WTC11 (cell line): ENCODE measurements around the gene TPGS1. TPM values are rescaled to one million over a fixed set of nuclear protein-coding genes. Genes with fewer than 3 reads are reported as not detected.

Experiments used
- ATAC-seq: fragments of 200-7000 bp; cut with Tn5 transposase; 2 replicates; pipeline ENCODE4 v1.10.0; 2021; ENCODE audit warnings: mild to moderate bottlenecking, moderate library complexity
- CTCF ChIA-PET: fragments of 300-600 bp; sonication (Branson Sonifier 250); formaldehyde crosslinking; loops from one replicate; lab custom pipeline; 2021; ENCODE audit warnings: antibody characterized with exemption; lab: Charles Lee
- POLR2A ChIA-PET: fragments of 350-600 bp; sonication (Branson Sonifier 250); formaldehyde crosslinking; loops from one replicate; lab custom pipeline; 2021; ENCODE audit warnings: antibody characterized with exemption; lab: Charles Lee
- DNase-seq: peaks from one replicate; pipeline ENCODE4 v3.0.0; 2021; ENCODE audit warnings: low spot score
- H3K27ac Mint-ChIP-seq: 2 replicates; pipeline ENCODE4 v1.8.0; 2021; ENCODE audit warnings: mixed read lengths
- H3K27me3 Mint-ChIP-seq: 2 replicates; pipeline ENCODE4 v1.8.0; 2021; ENCODE audit warnings: low read depth, mild to moderate bottlenecking, moderate library complexity, mixed read lengths
- H3K36me3 Mint-ChIP-seq: 2 replicates; pipeline ENCODE4 v1.8.0; 2021; ENCODE audit warnings: mixed read lengths
- H3K4me1 Mint-ChIP-seq: 2 replicates; pipeline ENCODE4 v1.8.0; 2022; ENCODE audit warnings: mixed read lengths
- H3K4me3 Mint-ChIP-seq: 2 replicates; pipeline ENCODE4 v1.8.0; 2021; ENCODE audit warnings: mild to moderate bottlenecking, moderate library complexity, mixed read lengths
- H3K9me3 Mint-ChIP-seq: 2 replicates; pipeline ENCODE4 v1.8.0; 2021; ENCODE audit warnings: mixed read lengths
- GRHL2 ChIP-seq: fragments of 250-450 bp; sonication (Bioruptor Pico); IDR thresholded peaks from 2 replicates; pipeline ENCODE4 v1.8.0; 2022; ENCODE audit warnings: mild to moderate bottlenecking, moderate library complexity; ENCODE audit not compliant: insufficient replicate concordance, severe bottlenecking
- JUN ChIP-seq: sonication (generic); formaldehyde crosslinking; IDR thresholded peaks from 2 replicates; pipeline ENCODE4 v1.8.0; 2023; ENCODE audit warnings: mild to moderate bottlenecking, missing genetic modification reagents
- KAT7 ChIP-seq: sonication (generic); formaldehyde crosslinking; IDR thresholded peaks from 2 replicates; pipeline ENCODE4 v1.8.1; 2023; ENCODE audit warnings: missing genetic modification reagents, mild to moderate bottlenecking, borderline replicate concordance
- MLX ChIP-seq: sonication (generic); formaldehyde crosslinking; IDR thresholded peaks from 2 replicates; pipeline ENCODE4 v1.8.1; 2023; ENCODE audit warnings: mild to moderate bottlenecking, missing genetic modification reagents, moderate library complexity
- MXD4 ChIP-seq: fragments of 250-450 bp; sonication (Bioruptor Pico); IDR thresholded peaks from 2 replicates; pipeline ENCODE4 v1.8.0; 2021; ENCODE audit warnings: mild to moderate bottlenecking, moderate library complexity, borderline replicate concordance
- MYBL2 ChIP-seq: sonication (generic); formaldehyde crosslinking; IDR thresholded peaks from 2 replicates; pipeline ENCODE4 v1.8.1; 2023; ENCODE audit warnings: mild to moderate bottlenecking, moderate library complexity, missing genetic modification reagents
- NFATC4 ChIP-seq: fragments of 250-450 bp; sonication (Bioruptor Pico); IDR thresholded peaks from 2 replicates; pipeline ENCODE4 v1.9.0; 2021; ENCODE audit warnings: mild to moderate bottlenecking
- NFE2L1 ChIP-seq: sonication (generic); formaldehyde crosslinking; IDR thresholded peaks from 2 replicates; pipeline ENCODE4 v1.8.1; 2023; ENCODE audit warnings: missing genetic modification reagents
- SMAD4 ChIP-seq: sonication (generic); formaldehyde crosslinking; IDR thresholded peaks from 2 replicates; pipeline ENCODE4 v1.8.0; 2022; ENCODE audit warnings: mild to moderate bottlenecking, missing genetic modification reagents
- SOX15 ChIP-seq: fragments of 250-450 bp; sonication (Bioruptor Pico); IDR thresholded peaks from 2 replicates; pipeline ENCODE4 v1.9.0; 2021; ENCODE audit warnings: mild to moderate bottlenecking
- TEAD1 ChIP-seq: sonication (generic); formaldehyde crosslinking; IDR thresholded peaks from 2 replicates; pipeline ENCODE4 v1.8.0; 2022; ENCODE audit warnings: mild to moderate bottlenecking, missing genetic modification reagents
- ZNF138 ChIP-seq: sonication (generic); formaldehyde crosslinking; conservative IDR thresholded peaks from 2 replicates; pipeline ENCODE4 v1.8.1; 2022; ENCODE audit warnings: mild to moderate bottlenecking, moderate library complexity, missing genetic modification reagents
- ZNF423 ChIP-seq: fragments of 250-450 bp; sonication (Bioruptor Pico); IDR thresholded peaks from 2 replicates; pipeline ENCODE4 v2.1.2; 2022; ENCODE audit warnings: mild to moderate bottlenecking, moderate library complexity
- total RNA-seq: library from RNA; stranded (reverse); gene quantifications from 3 replicates; pipeline ENCODE4 v1.2.3, GENCODE V29; 2021
- TF ChIP-seq, protein P1 (sequence below): fragments of 200-600 bp; IDR thresholded peaks from 2 replicates; pipeline ENCODE4 v1.8.0; 2022; ENCODE audit warnings: antibody characterized with exemption
- TF ChIP-seq, protein P2 (sequence below): sonication (generic); formaldehyde crosslinking; IDR thresholded peaks from 2 replicates; pipeline ENCODE4 v1.8.0; 2022; ENCODE audit warnings: mild to moderate bottlenecking, missing genetic modification reagents

TPGS1 gene
- total RNA-seq, 1 experiment from 2014 or later, result 18.8 TPM

- TF ChIP-seq, protein P1, sequence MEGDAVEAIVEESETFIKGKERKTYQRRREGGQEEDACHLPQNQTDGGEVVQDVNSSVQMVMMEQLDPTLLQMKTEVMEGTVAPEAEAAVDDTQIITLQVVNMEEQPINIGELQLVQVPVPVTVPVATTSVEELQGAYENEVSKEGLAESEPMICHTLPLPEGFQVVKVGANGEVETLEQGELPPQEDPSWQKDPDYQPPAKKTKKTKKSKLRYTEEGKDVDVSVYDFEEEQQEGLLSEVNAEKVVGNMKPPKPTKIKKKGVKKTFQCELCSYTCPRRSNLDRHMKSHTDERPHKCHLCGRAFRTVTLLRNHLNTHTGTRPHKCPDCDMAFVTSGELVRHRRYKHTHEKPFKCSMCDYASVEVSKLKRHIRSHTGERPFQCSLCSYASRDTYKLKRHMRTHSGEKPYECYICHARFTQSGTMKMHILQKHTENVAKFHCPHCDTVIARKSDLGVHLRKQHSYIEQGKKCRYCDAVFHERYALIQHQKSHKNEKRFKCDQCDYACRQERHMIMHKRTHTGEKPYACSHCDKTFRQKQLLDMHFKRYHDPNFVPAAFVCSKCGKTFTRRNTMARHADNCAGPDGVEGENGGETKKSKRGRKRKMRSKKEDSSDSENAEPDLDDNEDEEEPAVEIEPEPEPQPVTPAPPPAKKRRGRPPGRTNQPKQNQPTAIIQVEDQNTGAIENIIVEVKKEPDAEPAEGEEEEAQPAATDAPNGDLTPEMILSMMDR, result no peak
- no peak for TF ChIP-seq GRHL2 (CRISPR knock-in tag)
These were observed 43.7 kb upstream of the TPGS1 start for GRCh38 chr19:463483-464207.

DNA sequence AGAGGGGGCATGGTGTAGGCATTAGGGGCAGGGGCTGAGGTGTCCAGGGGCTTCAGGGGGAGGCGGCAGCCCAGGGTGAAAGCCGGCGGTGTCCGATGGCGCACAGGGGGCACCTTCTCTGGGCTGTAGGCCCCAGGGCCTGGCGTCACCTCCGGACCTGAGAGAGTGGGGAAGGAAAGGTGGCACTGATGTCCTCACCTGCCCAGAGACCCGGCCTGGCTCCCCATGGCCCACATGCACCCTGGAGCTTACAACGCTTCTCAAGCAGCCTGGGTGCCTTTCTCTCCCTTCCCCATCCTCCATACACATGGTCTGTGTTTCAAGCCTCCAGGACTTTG is 43.1 kb upstream of the TPGS1 start:
- 0 out of 2 replicates have a peak, but pooled peaks cover 3% of the 10 kb centered on the region for H3K4me1 Mint-ChIP-seq
- H3K36me3 Mint-ChIP-seq, result no peaks in the 10 kb centered on the region
- no peak overlapping the region for H3K4me3 Mint-ChIP-seq
- ATAC-seq, result no peak
- POLR2A ChIA-PET, result no interaction called here
- DNase-seq, result no peak
- TF ChIP-seq SMAD4 (CRISPR knock-in tag) (no peak), MXD4 (CRISPR knock-in tag) (no peak), NFATC4 (CRISPR knock-in tag) (no peak), ZNF138 (no peak), SOX15 (no peak), TEAD1 (CRISPR knock-in tag) (no peak), KAT7 (no peak)
- CTCF ChIA-PET, result interaction anchor here (2.1 to 3.8 kb wide), 2 partner anchors 42 to 46 kb away, joined by 4 to 17 read pairs; no protein-coding TSS in a partner anchor
- H3K9me3 Mint-ChIP-seq, result no peaks in the 10 kb centered on the region; the same call in 1 of the 2 replicates
- H3K27me3 Mint-ChIP-seq, result peaks cover 29% of the 10 kb centered on the region
- no peak overlapping the region for H3K27ac Mint-ChIP-seq

More at GRCh38 chr19:463483-464207, 43.7 kb upstream of the TPGS1 start:
- H3K9me3 Mint-ChIP-seq, result no peaks in the 10 kb centered on the region; the same call in 1 of the 2 replicates
- peaks cover 29% of the 10 kb centered on the region for H3K27me3 Mint-ChIP-seq
- 0 out of 2 replicates have a peak, but pooled peaks cover 3% of the 10 kb centered on the region for H3K4me1 Mint-ChIP-seq
- ChIA-PET POLR2A (no interaction called here), CTCF (interaction anchor here (2.1 to 3.8 kb wide), 2 partner anchors 43 to 47 kb away, joined by 4 to 17 read pairs; no protein-coding TSS in a partner anchor)
- H3K36me3 Mint-ChIP-seq, result no peaks in the 10 kb centered on the region
- DNase-seq (no peak), ATAC-seq (no peak)
- no peak overlapping the region for H3K27ac Mint-ChIP-seq
- no peak overlapping the region for H3K4me3 Mint-ChIP-seq

DNA sequence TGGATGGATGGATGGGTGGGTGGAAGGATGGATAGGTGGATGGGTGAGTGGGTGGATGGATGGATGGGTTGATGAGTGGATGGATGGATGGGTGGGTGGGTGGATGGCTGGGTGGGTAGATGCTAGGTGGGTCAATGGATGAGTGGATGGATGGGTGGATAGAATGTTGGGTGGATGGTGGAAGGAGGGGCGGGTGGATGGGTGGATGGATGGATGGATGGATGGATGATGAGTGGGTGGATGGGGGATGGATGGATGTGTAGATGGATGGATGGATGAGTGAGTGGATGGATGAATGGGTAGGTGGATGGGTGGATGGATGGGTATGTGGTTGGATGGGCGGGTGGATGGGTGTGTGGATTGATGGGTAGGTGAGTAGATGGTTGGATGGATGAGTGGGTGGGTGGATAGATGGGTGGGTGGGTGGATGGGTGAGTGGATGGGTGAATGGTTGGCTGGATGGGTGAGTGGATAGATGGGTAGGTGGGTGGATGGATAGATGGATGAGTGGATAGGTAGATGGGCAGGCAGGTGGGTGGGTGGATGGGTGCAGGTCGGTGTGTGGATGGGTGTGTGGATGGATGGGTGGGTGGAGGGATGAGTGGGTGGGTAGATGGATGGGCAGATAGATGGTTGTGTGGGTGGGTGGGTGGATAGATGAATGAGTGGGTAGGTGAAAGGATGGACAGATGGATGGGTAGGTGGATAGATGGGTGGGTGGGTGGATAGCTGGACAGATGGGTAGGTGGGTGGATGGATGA is 42.1 kb upstream of the TPGS1 start:
- H3K4me1 Mint-ChIP-seq, result no peaks in the 10 kb centered on the region
- TF ChIP-seq MYBL2, result no peak
- no peak for TF ChIP-seq MLX (CRISPR knock-in tag)
- TF ChIP-seq, protein P2, sequence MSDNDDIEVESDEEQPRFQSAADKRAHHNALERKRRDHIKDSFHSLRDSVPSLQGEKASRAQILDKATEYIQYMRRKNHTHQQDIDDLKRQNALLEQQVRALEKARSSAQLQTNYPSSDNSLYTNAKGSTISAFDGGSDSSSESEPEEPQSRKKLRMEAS, result no peak
- TF ChIP-seq NFE2L1 (CRISPR knock-in tag), result no peak
- no peak for TF ChIP-seq JUN (CRISPR knock-in tag)
- no peak for TF ChIP-seq TEAD1 (CRISPR knock-in tag)
- no peak for TF ChIP-seq KAT7
- TF ChIP-seq, protein P1, result no peak
- no peak for TF ChIP-seq ZNF423 (CRISPR knock-in tag)
- TF ChIP-seq, all 79 proteins: peak for 0
- CTCF ChIA-PET, result no interaction called here
- H3K36me3 Mint-ChIP-seq, result no peaks in the 10 kb centered on the region
- ATAC-seq (no peak), DNase-seq (no peak)
- H3K4me3 Mint-ChIP-seq, result no peak overlapping the region
- POLR2A ChIA-PET, result no interaction called here
- H3K27ac Mint-ChIP-seq, result no peak overlapping the region
- H3K9me3 Mint-ChIP-seq, result no peaks in the 10 kb centered on the region; the same call in 1 of the 2 replicates
- peaks cover 22% of the 10 kb centered on the region for H3K27me3 Mint-ChIP-seq
